Fibroblast of pulmonary artery (primary cell): ENCODE data around the gene ME3.

Experiments
- DNase-seq: peaks from one replicate; pipeline ENCODE4 v3.0.0-alpha.2; 2010; ENCODE audit warnings: low read depth
- H3K4me3 ChIP-seq: replicated peaks from 2 replicates; pipeline ENCODE4 v1.5.1; 2011; ENCODE audit warnings: low read depth, mild to moderate bottlenecking, control low read depth, low read length, moderate library complexity
- TF ChIP-seq, protein P1 (sequence below): IDR thresholded peaks from 2 replicates; pipeline ENCODE4 v1.5.1; 2011; ENCODE audit warnings: mild to moderate bottlenecking, control low read depth, low read length, inconsistent platforms; ENCODE audit errors: missing control alignments

ME3 gene

DNA sequence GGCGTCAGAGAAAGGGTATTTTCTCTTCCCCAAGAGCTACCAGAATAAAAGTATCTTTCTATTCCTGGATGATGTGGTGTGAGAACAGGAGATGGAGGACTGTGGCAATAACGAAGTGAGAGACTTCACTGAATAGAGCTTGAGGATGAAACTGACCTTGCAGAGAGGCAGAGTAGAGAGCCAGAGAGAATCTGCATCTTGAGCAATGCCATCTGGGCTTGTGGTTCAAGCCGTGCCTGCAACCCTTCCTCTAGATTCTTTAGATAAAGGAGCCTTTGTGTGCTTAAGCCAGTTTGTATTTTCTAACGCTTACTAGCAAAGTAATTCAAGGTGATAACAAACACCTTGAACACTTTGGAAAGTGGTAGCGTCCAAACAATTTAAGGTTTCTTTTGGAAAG is 2.2 kb downstream of the ME3 start:
- peak; percentile 56 for DNase-seq
- H3K4me3 ChIP-seq: no peak overlapping the region
- TF ChIP-seq, protein P1, sequence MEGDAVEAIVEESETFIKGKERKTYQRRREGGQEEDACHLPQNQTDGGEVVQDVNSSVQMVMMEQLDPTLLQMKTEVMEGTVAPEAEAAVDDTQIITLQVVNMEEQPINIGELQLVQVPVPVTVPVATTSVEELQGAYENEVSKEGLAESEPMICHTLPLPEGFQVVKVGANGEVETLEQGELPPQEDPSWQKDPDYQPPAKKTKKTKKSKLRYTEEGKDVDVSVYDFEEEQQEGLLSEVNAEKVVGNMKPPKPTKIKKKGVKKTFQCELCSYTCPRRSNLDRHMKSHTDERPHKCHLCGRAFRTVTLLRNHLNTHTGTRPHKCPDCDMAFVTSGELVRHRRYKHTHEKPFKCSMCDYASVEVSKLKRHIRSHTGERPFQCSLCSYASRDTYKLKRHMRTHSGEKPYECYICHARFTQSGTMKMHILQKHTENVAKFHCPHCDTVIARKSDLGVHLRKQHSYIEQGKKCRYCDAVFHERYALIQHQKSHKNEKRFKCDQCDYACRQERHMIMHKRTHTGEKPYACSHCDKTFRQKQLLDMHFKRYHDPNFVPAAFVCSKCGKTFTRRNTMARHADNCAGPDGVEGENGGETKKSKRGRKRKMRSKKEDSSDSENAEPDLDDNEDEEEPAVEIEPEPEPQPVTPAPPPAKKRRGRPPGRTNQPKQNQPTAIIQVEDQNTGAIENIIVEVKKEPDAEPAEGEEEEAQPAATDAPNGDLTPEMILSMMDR: no peak

- no peak overlapping the region for H3K4me3 ChIP-seq
- DNase-seq: no peak
- TF ChIP-seq, protein P1: no peak
Measured at GRCh38 chr11:86669424-86669823, 3.0 kb downstream of the ME3 start.

GRCh38 chr11:86668929-86669328 is 3.5 kb downstream of the ME3 start:
- TF ChIP-seq, protein P1: no peak
- no peak for DNase-seq
- H3K4me3 ChIP-seq: no peak overlapping the region

- H3K4me3 ChIP-seq: no peak overlapping the region
- no peak for DNase-seq
- TF ChIP-seq, protein P1: no peak
Measured at GRCh38 chr11:86666193-86666592, 6.2 kb downstream of the ME3 start.

DNA sequence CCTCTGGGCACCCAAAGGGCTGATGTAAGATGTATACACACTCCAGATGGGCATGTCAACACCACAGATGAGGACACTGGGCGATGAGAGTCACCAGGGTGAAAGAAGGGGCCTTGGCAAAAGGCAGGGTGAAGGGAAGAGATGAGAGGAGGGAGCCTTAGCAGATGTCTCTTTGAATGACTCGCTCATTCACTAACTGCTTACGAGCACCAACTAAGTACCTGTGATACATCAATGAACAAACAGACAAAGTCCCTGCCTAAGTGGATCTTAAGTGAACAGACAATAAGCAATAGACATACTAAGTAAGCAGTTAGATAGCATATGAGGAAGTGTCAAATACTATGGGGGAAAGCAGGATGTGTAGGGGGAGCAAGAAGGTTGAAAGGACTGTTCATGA is 7.5 kb downstream of the ME3 start:
- no peak for DNase-seq
- TF ChIP-seq, protein P1: no peak

DNA sequence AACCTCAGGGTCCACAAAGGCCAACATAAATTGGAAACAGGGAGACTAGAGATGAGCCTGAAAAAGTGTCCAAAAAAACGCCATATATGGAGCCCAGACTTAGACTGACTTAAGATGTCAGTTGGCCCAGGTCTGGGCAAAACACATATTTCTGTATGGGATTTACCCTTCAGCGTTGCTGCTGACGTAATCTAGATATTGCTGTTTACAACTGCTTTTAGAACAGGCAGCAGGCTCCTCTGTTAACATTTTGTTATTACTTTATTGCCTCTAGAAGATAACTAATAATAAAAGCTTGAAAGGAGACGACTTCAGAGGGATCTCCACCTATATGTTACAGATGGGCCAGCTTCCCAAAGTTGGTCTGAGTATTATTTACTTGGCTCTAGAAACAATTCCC is 8.7 kb downstream of the ME3 start:
- TF ChIP-seq, protein P1: no peak
- peak; percentile 34 for DNase-seq
- no peak overlapping the region for H3K4me3 ChIP-seq

More for the DNA sequence above, 7.5 kb downstream of the ME3 start:
- no peak overlapping the region for H3K4me3 ChIP-seq

GRCh38 chr11:86663291-86663690 is 9.1 kb downstream of the ME3 start:
- H3K4me3 ChIP-seq: no peak overlapping the region
- TF ChIP-seq, protein P1: no peak
- no peak for DNase-seq
